ENCODE results near the gene SCMH1.
"Not testable (repeated sequence)": the region's sequence is repeated elsewhere in the genome, so short reads cannot be mapped to it uniquely, and the experiment has no call there.

SCMH1 gene

DNA sequence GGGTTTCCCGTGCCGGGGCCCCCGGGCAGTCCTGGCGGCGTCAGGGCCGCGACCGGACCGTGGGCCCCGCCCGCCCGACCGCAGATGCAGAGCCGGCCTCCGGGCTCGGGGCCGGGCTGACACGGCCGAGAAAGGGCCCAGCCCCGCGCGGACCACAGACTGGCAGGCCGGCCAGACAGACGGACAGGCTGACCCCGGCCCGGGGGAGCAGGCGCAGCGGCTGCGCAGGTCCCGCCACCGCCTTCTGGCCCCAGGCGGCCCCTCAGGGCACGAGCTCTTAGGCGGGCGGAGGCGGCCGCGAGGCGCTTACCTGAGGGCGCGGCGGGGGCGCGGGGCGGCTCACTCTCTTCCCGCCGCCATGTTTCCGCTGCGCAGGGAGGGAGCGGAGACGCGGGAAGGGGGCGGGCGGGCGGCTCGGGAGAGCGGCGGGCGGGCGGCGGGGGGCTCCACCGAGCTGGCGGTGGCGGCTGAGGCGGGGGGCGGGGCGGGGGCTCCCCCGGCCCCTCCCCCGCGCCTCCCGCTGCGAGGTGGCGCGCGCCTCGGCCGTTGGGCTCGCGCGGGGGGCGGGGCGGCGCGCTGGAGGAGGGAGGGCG, at the start of gene SCMH1:
TSS of gene SCMH1 (minus strand) at position 558 of the 593 bp plus-strand sequence. CDS start 56,173 bp downstream, outside the sequence.
- peak; percentile 48 for DNase-seq

DNA sequence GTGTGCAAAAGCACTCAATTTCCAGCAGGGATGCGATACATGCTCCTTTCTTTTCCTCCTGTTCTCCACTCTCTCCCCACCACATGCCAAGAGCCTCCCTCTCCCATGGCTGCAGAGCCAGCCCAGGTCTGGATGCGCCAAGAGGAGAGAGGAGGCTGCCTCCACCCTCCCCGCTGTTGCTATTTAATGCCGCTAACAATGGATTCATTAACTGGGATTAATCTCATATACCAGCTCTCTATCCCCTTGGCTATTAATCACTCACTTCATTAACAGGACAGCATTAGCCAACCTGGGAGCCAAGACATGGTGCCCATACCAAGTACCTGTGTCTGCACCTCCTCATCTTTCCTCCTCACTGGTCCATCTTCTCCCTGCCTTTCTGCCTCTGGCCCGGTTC, 49.1 kb upstream of the SCMH1 start:
- no peak for DNase-seq

DNA sequence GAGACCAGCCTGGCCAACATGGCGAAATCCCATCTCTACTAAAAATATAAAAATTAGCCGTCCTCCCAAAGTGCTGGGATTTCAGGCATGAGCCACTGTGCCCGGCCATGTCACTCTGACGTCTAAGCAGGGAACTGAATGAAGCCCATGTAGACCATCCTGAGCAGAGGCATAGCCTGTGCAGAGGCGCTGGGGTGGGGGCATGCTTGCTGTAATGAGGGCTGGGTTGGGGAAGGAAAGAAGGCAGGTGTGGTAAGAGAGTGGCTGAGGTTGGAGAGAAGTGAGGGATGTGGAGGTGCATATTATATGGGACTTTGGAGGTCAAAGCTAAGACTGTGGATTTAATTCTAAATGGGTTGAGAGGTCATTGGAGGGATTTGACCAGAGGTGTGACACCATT, 47.1 kb upstream of the SCMH1 start:
- DNase-seq, result no peak

DNA sequence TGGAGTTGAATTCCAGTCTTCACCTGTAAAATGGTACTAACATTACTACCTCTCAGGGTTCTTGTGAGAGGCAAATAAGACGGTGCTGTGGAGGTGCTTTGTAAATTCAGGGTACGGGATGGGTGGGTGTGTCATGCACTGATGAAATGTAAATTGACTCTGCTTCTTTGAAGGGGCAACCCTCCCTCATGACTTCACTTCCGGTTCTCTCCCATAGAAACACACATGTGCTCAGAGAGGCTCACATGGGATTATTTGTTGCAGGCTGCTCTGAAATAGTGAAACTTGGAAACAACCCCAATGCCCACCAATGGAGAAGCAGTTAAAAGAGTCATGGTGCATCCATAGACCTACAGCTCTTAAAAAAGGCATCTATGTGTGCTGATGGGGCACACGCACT, 44.9 kb upstream of the SCMH1 start:
- DNase-seq, result no peak

DNA sequence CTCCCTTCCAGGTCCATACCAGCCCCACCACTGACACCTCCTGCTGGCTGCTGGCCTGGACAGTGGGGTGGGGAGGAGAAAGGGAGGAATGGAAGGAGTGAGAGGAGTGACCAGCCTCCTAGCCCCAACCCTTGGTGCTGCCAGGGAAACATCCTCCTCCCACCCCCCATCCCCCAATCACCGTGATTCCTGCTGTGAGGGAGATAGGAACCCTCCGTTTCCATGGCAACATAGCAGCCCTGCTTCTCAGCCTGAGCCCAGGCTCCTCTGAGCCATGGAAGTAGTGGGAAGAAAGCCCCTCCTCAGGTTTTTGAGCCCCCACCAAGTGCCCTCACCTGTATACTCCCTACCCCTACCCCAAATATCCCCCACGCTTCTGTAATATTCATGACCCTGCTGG, 44.4 kb upstream of the SCMH1 start:
- DNase-seq, result no peak

DNA sequence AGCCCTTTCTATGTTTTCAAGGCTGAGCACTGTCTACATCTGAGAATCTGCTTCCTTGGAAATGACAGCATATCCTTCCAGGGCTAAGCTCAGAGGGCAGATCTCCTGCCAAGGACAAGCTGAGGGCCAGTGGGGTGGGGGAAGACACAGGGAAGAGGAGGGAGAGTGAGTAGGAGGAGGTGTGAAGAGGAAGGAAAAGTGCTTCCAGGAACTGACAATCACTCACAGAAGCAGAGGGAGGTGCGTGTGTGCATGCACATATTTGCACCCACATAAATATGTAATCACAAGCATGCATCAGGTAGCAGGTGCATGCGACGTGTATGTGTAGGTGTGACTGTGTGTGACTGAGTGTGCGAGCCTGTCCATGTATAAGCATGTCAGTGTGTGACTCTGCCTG, 43.7 kb upstream of the SCMH1 start:
- DNase-seq, result no peak

DNA sequence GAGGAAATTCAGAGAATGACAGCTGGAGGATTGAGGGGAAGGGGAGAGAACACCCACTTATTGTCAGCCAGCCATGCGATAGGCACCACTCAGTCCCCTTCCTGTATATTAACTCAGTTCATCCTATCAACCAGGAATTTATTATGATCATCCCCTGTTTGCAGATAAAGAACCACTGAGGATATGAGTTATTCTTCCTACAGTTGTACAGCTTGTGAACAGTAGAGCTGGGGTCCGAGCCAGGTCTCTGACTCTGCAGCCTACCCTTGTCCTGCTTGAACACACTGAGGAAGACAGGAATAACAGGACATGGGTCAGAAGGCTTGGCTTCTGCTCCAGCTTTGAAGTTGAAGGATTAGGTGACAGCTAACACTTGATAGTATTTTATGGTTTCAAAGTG, 42.0 kb upstream of the SCMH1 start:
- no peak for DNase-seq

DNA sequence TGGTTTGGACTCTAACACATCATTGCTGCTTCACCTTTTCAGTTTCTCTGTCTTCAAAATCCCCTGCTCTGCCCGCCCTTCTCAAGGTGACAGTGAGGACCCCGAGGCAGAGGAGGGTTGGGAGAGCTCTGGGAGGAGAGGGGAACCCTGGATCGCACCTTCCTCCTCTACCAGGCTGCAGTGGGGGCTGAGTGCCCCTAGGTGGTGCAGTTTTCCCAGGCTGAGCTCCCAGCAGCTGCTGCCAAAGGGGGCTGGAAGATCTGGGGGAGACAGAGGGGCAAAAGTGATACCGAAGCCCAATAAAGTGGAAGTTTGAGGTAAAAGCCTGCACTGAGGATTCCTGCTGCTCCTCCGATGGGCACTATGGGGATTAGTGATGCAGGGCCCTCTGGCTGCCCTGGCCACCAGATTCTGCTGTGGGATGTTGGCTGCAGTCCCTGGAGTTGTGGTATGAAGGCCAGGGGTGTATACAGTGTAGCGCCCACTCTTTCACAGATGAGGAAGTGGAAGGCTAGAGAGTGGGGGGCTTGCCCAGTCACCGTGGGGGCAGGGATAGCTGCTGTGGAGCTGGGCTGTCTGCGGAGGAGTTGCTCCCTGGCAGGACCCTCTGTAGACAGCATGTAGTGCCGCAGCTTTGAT, 40.7 kb upstream of the SCMH1 start:
- DNase-seq, result peak; percentile 8

DNA sequence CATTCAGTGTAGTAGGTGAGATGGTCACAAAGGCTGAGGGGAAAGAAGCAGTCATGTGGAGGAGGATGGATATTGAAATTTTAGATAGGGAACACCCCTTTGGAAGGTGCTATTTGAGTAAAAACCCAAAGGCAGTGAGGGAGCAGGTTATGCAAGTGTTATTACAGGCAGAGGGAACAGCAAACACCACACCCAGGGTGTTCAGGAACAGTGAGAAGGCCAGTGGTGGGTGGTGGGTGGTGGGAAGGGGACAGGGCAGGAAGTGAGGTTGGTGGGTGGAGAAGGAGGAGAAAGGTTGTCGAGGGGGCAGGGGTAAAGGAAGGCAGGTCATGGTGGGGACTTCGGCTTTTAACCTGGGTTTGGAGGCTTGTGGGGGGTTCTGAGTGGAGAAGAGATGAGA, 39.2 kb upstream of the SCMH1 start:
- DNase-seq, result no peak

DNA sequence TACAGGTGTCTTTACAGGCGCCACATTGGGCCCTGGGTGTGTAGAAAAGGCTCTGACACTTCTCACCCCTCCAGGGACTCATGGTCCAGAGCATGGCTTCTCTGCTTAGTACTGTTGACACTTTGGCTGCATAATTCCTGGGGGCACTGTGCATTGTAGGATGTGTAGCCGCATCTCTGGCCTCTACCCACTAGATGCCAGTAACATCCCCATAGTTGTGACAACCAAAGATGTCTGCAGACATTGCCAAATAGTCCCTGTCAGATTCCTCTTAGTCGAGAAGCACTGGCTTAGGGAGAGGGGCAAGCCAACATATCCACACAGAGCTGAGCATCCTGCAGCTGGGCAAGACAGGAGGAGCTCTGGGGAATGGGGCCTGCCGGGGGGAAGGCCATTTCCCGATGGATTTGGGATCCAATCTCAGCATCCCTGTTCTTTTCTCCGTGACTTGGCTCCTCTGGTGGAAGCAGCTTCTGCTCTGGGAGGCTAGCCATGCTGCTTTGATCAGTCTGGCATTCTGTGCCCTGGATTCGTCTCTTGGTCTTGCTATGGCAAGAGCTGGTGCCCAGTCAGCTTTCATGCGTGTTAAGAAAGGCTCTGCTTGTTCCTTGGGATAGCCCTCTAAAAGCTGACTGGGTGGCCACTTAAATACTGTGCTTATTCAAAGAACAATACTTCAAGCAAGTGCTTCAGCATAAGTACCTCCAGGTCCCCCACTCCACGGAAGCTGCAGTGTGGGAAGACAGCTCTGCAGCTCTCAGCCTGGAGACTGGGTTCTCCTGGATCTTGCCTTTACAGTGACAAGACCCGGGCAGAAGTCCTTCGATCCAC, 38.3 kb upstream of the SCMH1 start:
- DNase-seq, result no peak

DNA sequence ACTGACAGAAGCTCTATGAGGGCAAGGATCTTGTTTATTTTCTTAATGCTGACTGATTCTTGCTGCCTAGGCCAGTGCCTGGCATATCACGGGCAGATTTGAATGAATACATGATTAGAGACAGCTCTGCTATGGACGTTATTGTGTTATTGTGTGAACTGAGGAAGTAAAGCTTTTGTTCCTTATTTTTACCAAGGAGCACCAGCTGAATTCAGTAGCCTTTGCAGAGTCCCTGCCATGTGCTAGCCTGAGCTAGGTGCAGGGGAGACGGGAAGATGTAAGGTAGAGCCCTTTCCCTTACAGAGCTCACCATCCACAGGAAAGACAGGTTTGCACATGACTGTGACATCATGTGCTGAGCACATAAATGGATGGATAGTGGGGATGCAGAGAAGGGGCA, 36.0 kb upstream of the SCMH1 start:
- no peak for DNase-seq

DNA sequence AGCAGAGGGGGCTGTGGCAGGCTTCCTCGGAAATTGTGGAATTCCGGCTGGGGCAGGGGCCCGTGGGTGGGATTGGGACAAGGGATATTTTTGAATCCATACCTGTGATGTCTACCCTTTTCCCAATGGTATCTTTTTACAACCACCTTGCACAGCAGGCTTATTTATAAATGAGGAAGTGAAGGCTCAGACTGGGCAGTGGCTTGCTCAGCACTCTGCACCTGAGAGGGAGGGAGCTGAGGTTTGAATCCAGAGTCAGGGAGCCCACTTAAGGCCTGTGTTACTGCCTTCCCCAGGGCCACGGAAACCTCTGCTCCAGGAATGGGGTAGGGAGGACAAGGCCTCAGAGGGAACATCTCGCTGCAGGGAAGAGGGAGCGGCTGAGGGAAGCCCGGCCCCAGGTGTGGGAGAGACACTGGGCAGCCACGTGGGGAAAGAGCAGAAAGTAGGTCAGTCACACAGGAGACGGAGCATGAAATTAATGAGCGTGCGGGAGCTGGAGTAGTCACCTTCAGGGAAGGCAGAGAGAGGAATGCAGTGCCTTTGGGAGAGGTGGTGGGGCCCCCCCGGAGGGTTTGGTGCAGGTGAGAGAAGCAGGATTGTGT, 35.4 kb upstream of the SCMH1 start:
- no peak for DNase-seq

DNA sequence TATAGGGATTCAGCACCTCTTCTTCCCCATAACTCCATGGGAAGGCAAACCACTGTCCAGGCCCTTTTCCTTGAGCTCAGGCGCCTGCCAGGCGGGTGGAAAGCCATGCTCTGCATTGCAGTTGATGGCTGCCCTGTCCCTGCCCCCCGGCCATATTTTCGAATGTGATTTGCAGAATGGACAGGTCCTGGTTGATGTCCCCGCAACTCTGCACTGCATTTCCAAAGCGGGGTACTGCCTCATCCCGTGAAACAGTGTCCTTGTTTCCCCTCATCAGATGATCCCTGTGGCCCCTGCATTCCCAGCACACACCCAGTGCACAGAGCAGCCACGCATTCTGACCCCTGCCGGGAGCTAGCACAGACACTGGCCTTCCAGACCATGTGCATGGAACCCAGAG, 33.7 kb upstream of the SCMH1 start:
- no peak for DNase-seq

DNA sequence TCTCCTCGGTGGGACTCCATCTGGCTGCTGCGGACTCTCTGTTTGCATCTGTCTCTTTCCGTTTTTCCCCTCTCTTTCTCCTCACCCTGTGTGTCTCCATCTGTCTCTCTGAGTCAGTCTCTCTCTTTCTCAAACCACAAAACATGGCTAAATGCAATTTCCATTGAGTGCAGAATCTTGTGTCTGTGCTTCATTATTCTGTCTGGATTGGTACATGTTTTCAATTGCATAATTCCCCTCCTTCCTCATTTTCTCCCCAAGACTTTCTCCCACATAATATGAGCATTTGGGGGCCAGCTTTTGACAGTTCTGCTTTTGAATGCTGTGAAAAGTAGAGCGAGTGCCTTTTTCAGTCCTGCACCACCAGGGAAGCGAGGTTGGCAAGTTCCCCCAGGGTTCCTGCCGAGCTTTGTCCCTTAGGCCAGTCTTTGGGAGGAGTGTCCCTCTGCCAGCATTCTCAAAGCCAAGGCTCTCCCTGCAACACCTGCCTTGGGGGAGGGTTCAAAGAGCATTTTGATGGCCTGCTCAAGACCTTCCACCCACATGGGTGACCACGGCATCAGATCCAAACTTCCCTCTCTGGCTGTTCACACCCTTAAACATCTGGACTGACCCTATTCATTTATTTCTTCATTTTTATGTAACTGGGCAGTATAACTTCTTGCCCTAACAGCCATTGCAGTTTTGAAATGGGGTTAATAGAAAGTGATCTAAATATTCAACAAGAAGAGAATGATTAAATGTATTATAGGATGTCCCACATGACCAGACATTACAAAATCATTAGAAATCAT, 32.8 kb upstream of the SCMH1 start:
- DNase-seq, result no peak

DNA sequence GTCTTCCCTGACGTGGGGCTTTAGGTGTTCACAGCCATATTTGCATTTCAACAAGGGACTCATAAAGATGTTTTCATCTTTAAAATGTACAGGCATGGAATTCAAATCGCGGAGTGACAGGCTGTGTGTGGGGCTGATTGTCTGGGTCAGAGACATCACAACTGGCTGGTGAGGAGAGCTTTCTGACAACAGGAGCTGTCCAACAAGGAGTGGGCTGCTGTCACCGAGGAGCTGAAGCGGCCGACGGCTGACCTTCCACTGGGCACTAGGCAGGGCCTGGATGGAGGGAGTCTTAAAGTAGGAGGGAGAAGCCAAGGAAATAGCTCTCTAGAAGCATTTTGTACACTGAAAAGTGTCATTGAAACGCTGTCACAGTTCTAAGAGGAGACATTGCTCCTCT, 30.5 kb upstream of the SCMH1 start:
- DNase-seq, result no peak

DNA sequence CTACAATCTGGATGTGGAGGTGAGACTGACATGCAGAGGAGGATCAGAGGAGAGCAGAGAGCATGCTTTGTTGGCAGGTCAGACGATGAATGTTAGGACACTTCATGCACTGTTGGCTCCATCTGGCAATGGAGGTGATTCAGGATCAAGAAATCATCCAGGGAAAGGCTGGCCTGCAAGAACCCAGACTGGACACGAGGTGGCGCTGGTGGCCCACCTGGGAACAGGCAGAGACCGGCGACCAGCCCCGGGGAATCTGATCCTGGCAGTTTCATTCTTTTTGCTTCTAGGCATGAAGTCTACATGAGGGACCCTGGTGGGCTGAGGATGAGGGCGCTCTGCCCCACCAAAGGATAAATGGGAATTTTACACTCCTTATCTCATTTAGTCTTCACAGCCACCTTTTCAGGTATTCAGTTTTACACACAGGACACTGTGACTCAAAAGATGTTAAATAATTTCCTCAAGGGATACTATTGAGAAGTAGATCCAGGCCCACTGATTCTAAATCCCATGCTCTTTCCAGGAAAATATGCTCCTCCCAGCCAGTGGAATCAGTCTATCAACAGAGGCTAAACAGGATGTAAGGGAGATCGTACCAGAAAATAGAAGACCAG, 26.2 kb upstream of the SCMH1 start:
- peak; percentile 68 for DNase-seq

DNA sequence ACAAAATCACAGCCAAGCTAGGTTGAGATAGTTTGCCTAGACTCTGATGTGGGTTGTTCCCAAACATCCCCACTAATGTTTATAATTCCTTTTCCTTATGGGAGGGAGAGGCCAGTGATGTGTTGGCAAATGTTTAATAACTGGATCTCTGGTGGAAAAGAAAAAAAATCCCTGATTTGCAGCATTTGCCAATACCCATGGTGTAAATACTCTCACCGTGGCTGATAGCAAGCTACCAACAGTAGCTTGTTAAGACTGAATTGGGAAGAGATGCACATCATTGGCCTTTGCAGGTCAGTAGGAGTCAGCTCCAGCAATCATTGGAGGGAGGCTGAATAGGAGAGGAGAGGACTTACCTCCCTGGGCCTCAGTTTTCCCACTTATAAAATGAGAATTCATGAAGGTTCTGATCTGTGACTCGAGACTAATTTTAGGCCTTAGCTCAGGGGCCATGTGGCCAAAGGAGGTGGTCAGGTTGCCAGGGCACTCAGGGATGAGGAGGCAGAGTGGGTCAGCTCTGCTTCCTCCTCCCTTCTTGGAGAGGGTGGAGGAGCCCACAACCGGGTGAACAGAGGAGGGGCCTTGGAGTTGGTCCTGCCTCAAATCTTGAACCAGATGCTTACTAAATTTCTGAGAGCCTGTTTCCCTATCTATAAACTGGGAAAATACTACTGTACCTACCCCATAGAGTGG, 20.0 kb upstream of the SCMH1 start:
- no peak for DNase-seq

DNA sequence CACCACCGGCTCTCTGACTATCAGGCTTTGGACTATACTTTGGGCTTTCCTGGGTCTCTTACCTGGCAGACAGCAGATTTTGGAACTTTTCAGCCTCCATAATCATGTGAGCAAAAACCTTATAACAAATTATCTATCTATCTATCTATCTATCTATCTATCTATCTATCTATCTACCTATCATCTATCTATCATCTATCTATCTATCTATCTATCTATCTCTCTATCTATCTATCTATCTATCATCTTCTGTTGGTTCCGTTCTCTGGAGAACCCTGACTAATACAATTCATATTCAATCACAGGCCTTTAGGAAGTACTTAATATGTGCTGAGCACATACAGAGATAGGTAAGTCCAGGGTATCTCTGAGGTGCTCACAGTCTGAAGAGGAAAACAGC, 18.7 kb upstream of the SCMH1 start:
- no peak for DNase-seq

DNA sequence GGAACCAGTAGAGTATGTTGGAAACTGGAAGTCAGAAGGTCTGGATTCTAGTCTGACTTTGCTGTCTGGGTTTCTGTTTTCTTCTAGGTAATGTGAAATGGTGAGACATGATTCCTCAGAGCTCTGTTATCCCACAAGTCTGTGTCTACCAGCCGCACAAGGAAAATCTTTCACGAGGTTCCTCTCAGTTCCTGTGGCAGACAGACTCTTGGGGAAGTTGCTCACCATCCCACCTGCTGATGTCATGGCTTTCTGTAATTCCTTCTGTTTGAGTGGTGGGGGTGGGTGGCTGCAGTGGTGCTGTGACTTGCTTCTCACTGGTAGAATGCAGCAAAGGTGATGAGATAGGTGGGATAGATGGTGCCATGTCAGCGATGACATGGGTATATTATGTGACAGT, 17.1 kb upstream of the SCMH1 start:
- no peak for DNase-seq

DNA sequence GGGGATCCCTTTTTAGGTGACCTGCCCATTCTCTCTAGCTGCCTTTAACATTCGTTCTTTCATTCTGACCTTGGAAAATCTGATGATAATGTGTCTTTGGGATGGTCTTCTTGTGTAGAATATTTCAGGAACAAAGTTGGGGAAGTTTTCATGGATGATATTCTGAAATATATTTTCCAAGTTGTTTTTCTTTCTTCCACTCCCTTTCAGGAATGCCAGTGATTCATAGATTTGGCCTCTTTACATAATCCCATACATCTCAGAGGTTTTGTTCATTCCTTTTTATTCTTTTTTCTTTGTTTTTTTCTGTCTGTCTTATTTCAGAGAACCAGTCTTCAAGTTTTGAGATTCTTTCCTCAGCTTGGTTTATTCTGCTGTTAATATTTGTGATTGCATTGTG, 13.9 kb upstream of the SCMH1 start:
- no peak for DNase-seq

DNA sequence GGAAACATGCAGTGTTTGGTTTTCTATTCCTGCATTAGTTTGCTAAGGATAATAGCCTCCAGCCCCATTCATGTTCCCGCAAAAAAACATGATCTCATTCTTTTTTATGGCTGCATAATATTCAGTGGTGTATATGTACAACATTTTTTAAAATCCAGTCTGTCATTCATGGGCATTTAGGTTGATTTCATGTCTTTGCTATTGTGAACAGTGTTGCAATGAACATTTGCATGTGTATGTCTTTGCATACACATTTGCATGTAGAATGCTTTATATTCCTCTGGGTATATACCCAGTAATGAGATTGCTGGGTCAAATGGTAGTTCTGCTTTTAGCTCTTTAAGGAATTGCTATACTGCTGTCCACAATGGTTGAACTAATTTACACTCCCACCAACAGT, 9.0 kb upstream of the SCMH1 start:
- not testable (repeated sequence) for DNase-seq

DNA sequence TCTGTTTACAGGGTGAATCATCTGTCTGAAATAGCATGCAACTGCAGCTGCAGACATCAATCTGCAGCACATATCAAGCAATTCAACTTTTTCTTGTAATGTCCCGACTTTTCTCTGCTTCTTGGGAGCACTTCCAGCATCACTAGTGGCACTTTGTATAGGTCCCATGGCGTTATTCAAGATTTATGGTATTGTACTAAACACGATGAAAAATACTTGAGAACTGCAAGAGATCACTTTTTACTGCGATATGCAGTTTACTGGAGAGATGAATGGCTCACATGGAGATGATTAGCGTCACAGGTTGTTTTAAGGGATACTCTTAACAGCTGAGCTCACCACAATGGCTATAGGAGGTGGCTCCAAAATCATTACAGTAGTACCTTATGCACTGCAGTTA, 7.2 kb upstream of the SCMH1 start:
- no peak for DNase-seq

Data from stimulated activated CD4-positive, alpha-beta T cell treated with anti-CD3 and anti-CD28 coated beads, Interleukin-1b, Interleukin-23, amount 100 ng/mL, for 48 hours (primary cell).